ENCODE measurements around the gene APOBR. TPM values are rescaled to one million over a fixed set of nuclear protein-coding genes. Genes with fewer than 3 reads are reported as not detected.

Gene APOBR
- total and polyA plus RNA-seq, 10 of the 15 experiments (the other 5 are each of a cell fraction or from before 2014, with no cell fraction given) = 0.04 to 2.5 (median 0.54) TPM; not detected in 1

DNA sequence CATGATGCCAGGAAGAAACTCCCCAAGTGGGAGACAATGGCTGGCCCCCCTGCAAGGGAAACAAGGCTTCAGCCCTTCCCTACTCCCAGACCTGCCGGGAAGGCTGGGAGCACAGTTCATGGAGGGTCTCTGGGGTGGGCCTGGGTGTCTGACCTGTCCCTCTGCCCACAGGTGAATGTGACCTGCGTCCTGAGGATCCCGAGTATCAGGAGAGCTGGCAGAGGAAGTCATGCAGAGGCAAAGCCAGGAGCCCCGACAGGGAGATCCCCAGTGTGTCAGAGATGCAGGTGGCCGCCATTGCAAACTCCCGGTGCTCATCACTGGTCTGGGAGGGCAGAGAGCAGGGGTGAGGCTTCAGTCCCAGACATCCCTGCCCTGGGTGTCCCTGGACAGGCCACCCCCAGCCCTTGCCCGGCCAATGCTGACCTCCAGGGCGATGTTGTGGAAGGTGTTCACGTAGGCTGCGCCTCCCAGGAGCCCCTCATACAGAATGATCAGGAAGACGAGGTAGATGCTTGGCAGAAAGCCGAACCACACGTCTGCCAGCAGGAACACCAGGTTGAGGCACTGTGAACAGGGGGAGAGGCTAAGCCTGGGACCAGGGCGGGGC lies 17.0 kb upstream of the APOBR start:
- Histone ChIP-seq H3K36me3 (ENCODE audit: control insufficient read depth in 2 of 2, insufficient read depth in 2 of 2, low read length in 1 of 2) (peaks cover 0 to 2% of the 10 kb centered on the region in 2 experiments; a peak in 2 of 4 replicates), H3K9me3 (replicated peaks; ENCODE audit: control insufficient read depth, insufficient read depth, low read length) (no peaks in the 10 kb centered on the region), H3K9ac (ENCODE audit: control insufficient read depth, insufficient read depth, low read length) (no peak overlapping the region), H3K79me2 (ENCODE audit: control insufficient read depth, insufficient read depth, low read length) (no peaks in the 10 kb centered on the region), H4K20me1 (ENCODE audit: control insufficient read depth, insufficient read depth) (no peaks in the 10 kb centered on the region), H3K27me3 (replicated peaks in 1 of 2; ENCODE audit: control insufficient read depth in 2 of 2, insufficient read depth in 2 of 2, low read length in 1 of 2) (no peaks in the 10 kb centered on the region), H2AFZ (ENCODE audit: control insufficient read depth, low read depth, low read length) (no peak overlapping the region), H3K4me2 (ENCODE audit: control insufficient read depth, insufficient read depth) (no peak overlapping the region), H3K4me1 (ENCODE audit: control insufficient read depth, insufficient read depth, low read length) (no peaks in the 10 kb centered on the region; the same call in 1 of the 2 replicates), H3K4me3 (no peak overlapping the region), H3K27ac (ENCODE audit: control insufficient read depth, insufficient read depth) (no peak overlapping the region)
- no TSS peak for BruUV-seq (replicated peaks)
- no peak for TF ChIP-seq POLR2A (IDR thresholded peaks at IDR 0.05; ENCODE audit: low read depth, low read length)
- no peak for TF ChIP-seq TCF7 (IDR thresholded peaks at IDR 0.05; ENCODE audit: borderline replicate concordance)
- TF ChIP-seq ETV6 (conservative IDR thresholded peaks at IDR 0.05 in 1 of 2, IDR thresholded peaks at IDR 0.05 in 1 of 2; ENCODE audit: borderline replicate concordance in 1 of 2, low read depth in 1 of 2) = no peak
- TF ChIP-seq ZNF622 (IDR thresholded peaks at IDR 0.05) = no peak
- TF ChIP-seq, protein P1, sequence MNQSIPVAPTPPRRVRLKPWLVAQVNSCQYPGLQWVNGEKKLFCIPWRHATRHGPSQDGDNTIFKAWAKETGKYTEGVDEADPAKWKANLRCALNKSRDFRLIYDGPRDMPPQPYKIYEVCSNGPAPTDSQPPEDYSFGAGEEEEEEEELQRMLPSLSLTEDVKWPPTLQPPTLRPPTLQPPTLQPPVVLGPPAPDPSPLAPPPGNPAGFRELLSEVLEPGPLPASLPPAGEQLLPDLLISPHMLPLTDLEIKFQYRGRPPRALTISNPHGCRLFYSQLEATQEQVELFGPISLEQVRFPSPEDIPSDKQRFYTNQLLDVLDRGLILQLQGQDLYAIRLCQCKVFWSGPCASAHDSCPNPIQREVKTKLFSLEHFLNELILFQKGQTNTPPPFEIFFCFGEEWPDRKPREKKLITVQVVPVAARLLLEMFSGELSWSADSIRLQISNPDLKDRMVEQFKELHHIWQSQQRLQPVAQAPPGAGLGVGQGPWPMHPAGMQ (IDR thresholded peaks at IDR 0.05; ENCODE audit: borderline replicate concordance) = no peak
- DNase-seq (ENCODE audit: low read depth, low spot score) (no peak), FAIRE-seq (no peak), ATAC-seq (no peak)
- RAD21 ChIA-PET (ENCODE audit: unreplicated experiment) = no interaction called here
- SMC1A ChIA-PET (ENCODE audit: uncharacterized antibody, unreplicated experiment) = no interaction called here
- in situ Hi-C loops (cut with MboI) = no loop called here
- CTCF ChIA-PET = no interaction called here
- intact Hi-C loops (cut with micrococcal nuclease; ENCODE audit: unreplicated experiment) = no loop called here
- POLR2A ChIA-PET = no interaction called here
- WGBS (ENCODE audit: insufficient coverage, insufficient replicate concordance, low lambda C conversion rate, missing lambda C conversion rate) = 96% methylated on average over 14 of the region's 14 CpGs

Measured in GM12878 (cell line).